Measurements from ENCODE around the gene MYO1B. TPM values are rescaled to one million over a fixed set of nuclear protein-coding genes. Genes with fewer than 3 reads are reported as not detected.

Gene MYO1B
- total RNA-seq: 189 and 247 TPM in 2 replicates

GRCh38 chr2:191245046-191245868 is at the start of gene MYO1B:
Gene MYO1B (plus strand): TSS chr2:191245404. CDS start chr2:191276896, 31,492 bp downstream.

Small RNA genes lying within 50 kb of the gene (small RNA-seq; reads per million reads assigned to genes)
- gene RNU6-1045P: not detected

Other genes with a start within 250 kb of the MYO1B start
- gene STAT1, start 231.2 kb upstream of the MYO1B start, total RNA-seq: 104 and 129 TPM in 2 replicates
- 3.3 and 4.8 TPM in 2 replicates for gene STAT4, start 94.4 kb upstream of the MYO1B start, total RNA-seq